Activated T-cell treated with anti-CD3 and anti-CD28 coated beads, Interleukin-2, amount 50 U/mL, for 1 hour (primary cell): ENCODE measurements around the gene USP37.

Source experiments
- DNase-seq: peaks from one replicate; pipeline ENCODE4 v3.0.0-alpha.2; 2020

The USP37 gene, protein sequence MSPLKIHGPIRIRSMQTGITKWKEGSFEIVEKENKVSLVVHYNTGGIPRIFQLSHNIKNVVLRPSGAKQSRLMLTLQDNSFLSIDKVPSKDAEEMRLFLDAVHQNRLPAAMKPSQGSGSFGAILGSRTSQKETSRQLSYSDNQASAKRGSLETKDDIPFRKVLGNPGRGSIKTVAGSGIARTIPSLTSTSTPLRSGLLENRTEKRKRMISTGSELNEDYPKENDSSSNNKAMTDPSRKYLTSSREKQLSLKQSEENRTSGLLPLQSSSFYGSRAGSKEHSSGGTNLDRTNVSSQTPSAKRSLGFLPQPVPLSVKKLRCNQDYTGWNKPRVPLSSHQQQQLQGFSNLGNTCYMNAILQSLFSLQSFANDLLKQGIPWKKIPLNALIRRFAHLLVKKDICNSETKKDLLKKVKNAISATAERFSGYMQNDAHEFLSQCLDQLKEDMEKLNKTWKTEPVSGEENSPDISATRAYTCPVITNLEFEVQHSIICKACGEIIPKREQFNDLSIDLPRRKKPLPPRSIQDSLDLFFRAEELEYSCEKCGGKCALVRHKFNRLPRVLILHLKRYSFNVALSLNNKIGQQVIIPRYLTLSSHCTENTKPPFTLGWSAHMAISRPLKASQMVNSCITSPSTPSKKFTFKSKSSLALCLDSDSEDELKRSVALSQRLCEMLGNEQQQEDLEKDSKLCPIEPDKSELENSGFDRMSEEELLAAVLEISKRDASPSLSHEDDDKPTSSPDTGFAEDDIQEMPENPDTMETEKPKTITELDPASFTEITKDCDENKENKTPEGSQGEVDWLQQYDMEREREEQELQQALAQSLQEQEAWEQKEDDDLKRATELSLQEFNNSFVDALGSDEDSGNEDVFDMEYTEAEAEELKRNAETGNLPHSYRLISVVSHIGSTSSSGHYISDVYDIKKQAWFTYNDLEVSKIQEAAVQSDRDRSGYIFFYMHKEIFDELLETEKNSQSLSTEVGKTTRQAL

DNA sequence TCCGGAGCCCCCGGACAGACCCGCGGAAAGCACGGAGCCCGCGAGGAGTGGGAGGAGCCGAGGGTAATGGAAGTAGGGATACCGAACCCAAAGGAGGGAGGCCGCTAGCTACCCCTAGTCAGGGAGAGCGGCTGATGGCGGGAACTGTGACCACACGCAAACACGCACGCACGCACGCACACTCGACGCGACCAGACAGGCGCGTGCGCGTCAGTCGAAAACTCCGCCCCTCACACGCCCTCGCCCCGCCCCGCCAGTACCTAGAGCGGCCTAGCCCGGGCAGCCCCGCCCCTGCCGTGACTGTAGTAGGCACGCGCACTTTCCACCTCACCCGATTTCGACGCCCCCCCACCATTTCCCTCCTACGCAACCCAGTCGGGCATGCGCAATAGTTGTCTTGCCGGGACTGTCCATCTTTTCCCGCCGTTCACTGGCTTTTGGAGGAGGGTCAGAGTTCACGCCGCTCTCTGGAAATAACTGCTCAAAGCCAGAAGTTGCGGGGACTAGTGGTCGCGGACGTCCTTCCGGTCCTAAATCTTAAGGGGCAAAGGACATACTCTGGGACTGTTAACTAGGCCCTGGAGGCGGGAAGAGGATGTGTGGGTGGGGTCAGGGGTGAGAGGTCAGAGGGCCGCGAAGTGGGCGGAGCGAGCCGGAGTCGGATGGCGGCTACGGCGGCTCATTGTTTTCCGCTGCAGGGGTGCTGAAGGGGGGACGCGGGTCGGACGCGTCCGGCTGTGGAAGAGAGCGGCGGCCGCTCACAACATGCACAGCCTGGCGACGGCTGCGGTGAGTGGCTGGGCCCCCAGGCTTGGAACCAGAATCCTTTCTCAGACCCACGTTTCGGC lies at the start of gene USP37, which contains the start of gene CNOT9:
Gene USP37, minus strand, starts transcription at position 162 of the 848 bp plus-strand sequence. CDS start 9,698 bp downstream, outside the sequence.
Gene CNOT9, plus strand, starts transcription at position 650 of the 848 bp plus-strand sequence. Its CDS starts 116 bp downstream, at position 766.
- DNase-seq: peak; percentile 100

DNA sequence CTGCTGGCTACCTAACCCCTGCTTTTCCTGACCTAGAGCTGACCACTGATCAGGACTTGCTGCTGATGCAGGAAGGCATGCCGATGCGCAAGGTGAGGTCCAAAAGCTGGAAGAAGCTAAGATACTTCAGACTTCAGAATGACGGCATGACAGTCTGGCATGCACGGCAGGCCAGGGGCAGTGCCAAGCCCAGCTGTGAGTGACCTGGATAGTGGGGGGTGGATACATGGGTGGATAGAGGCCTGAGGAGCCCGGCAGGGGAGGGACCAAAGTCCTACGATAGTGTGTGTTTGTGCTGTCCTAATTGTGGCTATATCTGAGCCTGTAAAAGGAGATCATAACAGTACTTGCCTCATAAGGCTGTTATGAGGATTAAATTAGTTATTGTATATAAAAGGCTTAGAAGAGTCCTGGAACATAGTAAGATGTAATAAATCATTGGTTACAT lies 47.7 kb upstream of the USP37 start:
- DNase-seq: no peak

DNA sequence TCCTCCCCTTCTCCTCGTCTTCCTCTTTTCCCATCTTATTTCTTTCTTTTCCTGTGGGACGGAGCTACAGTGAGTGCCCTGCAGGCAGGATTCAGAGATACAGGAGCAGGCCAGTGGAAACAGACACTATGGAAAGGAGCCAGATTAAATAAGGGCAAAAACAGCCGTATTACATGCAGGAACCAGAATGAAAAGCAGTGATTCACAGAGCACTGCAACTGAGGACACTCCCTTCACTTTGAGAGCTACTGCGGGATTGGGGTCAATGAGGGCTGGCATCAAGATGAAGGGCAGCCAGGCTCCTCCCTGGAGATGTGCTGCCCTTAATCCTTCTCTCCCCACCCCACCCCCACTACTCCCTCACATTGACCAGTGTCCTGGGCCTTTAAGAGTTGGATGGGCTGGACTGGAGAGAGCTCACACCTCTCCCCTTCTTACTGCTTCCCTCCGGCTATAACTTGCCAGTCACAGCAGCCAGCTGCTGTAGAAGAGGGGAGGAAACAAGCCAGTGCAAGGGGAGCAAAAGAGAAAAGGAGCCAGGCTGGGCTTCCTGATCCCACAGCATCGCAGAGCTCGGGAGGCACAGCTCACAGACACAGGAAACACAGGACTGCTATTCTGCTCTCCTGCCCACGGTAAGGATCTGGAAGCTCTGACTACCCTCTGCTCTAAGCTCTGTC lies 39.4 kb upstream of the USP37 start, which contains the start of gene PLCD4:
Gene PLCD4, plus strand, starts transcription at position 464 of the 680 bp plus-strand sequence. CDS start 7,841 bp downstream, outside the sequence.
- DNase-seq: no peak

DNA sequence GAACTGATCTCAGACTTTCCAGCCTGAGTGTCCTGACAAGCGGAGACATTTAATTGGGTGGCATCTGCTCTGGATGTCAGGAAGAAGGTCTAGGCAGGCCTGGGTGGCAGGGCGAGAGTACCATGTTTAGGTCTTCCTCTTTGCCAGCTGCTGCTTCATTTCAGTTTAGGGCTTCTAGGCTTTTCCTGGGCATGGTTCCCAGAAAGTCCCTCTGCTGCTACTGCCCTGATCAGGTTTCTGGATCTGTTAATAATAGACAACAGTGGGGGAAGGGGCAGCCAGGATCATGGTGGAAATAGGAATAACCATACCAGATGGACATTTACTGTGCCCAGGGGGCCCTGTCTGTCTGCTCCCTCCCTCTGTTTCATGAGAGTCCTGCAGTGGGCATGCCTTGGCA lies 37.3 kb upstream of the USP37 start:
- DNase-seq: no peak

DNA sequence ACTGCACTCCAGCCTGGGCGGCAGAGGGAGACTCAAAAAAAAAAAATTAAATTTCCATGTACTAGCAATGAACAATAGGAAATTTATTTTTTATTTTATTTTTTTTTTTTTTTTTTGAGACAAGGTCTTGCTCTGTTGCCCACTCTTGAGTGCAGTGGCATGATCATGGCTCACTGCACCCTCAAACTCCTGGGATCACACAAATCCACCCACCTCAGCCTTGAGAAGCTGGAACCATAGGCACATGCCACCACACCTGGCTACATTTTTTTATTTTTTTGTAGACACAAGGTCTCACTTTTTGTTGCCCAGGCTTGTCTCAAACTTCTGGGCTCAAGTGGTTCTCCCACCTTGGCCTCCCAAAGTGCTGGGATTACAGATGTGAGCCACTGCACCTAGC lies 17.4 kb upstream of the USP37 start:
- DNase-seq: no peak

DNA sequence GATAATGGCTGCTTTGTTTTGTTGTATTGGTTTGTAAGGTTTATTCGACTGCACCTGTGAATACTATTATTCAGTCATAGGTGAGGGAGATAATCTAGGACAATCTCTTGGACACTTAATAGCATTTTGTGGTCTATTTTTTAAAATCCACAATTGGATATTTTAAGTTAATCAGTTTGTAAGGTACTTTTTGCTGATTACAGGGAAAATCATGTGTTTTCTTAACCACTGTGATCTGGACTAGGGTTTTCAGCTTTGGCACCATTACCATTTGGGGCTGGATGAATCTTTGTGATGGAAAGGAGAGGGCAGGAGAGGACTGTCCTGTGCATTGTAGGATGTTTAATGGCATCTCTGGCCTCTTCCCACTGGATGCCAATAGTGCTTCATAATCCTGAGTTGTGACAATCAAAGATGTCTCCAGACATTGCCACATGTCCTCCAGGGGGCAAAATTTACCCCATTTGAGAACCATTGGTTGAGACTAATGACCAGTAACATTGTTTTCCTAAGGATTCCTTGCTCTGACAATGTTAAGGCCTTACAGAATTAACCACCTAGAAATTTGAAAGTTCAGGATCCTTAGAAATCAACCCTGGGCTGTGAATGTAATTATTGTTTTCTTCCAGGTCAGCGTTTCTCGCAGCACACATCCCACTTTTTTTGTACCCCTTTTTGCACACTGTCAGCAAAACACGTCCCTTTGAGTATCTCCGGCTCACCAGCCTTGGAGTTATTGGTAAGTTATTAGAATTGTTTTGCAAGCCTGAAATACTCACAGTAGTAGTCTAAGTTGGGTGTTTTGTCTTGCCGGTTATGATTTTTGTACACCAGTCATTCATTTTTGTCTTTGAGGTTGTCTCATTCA lies 16.1 kb upstream of the USP37 start:
- DNase-seq: no peak

DNA sequence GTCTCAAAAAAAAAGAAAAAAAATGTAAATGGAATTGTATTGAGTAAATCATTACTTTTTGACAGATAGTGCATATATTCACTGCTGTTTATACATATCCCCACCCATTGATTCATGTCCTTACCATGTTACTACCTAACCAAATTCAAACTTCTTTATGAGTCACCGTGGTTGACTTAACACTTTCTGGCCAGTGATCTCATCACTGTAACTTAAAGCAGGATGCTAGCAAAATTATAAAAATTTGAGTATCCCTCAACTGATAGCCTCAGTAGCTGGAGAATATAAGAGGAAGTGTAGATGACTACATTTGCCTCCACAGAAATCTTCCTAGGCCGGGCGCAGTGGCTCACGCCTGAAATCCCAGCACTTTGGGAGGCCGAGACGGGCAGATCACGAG lies 13.9 kb upstream of the USP37 start:
- no peak for DNase-seq

DNA sequence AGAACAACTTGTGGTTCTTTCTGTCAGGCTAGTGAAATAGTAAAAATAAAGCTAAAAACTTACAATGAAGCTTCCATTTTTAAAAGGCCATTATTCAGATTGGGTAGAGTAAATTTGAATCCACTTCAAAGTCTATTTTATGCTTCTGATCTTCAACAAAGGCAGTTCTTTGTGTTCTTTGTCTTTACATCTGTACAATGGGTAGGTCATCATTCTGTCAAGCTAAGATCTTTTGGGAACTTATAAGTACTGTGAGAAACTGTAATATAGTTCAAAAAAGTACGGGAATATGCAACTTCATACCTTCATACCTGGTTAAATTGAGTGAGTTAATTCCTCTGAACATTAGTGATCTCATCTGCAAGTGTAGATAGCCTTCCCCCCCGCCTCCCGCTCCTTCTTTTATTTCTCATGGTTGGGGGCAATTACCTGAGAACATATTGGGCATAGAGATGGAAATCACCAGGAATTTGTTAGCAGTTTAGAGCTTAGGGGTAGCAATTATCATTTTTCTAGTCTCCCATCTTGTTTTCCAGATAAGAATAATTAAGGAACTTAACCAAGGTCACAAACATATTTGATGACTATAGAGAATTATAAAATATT lies 10.2 kb upstream of the USP37 start:
- no peak for DNase-seq

DNA sequence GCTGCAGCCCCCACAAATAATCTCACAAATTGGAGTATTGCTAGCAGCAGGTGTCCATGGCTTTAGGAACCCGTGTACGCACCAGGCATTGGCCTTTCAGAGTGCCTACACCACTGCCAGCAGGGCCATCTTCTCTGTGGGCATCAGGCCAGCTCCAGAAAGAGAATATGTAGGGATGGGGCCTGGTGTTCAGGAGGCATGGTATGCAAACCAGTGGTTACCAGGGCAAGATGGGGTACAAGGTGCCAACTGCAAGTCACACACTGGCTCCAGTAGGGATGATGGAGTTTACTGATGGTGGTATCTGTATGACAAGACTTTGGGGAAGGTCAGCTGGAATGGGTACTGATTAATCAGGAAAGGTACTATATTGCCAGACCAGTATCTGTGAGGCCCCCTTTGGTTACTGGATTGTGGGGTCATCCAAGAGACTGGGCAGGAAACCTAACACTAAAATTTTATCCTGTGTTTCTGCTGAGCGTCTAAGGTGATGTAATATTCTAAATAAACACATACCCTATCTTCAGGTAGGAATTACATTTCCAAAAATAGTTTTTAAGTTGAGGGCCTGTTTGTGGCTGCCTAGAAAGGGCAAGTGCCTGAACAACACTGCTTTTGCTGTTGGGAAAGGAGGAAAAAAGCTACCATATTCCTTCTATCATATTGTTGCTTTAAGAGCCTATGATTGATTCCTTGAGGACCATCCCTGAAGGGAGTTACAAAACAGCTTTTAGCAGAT lies 9.5 kb upstream of the USP37 start:
- no peak for DNase-seq

DNA sequence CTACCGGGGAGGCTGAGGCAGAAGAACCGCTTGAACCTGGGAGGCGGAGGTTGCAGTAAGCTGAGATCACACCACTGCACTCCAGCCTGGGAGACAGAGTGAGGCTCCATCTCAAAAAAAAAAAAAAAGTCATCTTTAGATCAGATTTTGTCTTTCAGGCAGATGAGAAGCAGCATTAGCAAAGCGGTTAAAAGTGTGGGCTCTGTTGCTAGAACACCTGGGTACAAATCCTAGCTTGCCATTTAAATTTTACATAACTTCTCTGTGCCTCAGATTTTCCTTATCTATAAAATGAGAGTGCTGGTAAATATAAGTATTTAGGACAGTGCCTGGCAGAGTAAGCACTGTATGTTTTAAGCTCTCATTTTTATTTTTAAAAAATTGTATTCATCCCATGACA lies 8.7 kb upstream of the USP37 start:
- no peak for DNase-seq

DNA sequence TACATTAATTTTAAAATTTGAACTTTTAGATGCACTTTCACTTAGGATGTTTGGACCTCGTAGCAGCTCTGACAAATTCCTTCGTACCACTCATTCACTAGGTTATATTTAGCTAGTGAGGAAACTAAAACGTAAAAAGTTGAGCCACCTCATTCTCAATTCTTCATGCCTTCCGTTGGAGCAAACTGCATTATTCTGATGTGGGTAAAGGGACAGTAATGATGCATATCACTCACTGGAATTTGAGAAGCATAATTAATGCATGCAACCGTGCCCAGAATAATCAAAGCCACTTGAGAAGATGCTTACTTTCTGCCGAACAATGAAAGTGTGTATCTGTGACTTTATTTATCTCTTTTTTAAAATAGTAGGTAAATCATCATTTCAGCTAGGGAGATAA lies 2.7 kb upstream of the USP37 start:
- no peak for DNase-seq

DNA sequence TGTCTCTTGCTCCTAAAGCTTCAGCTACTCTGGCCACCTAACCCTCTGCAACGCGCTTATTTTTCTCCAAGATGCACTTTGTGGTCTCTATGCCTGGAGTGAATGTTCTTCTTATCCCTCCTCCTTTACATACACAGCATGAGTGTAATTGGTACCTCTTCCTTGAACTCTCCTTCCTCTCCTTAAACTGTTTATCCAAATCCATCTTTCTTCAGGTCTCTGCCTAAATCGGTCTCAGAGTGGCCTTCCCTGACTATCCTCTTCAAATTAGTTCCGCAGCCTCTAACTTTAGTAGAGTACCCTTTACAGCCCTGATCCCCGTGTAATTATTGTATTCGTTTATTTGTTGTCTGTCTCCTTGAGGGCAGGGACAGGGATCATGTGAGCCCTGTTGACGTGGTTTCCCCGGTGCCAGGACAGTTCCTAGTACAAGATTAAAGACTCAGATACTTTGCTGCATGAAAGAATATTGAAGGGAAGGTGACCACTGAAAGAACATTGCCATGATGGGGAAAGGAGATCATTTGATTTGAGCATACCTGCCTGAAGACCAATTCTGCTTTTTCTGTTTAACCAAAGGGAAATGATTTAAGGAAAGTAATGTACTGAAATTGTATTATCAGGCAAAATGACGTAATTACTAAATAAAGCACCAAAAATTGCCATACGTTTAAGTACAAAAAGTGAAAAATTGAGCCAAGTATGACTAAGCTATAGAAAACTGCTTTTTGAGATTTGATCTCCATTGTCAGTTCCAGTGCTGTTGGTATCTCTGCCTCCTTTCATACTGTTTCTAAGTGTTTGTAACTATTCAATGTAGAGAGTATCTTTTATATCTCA lies 1.7 kb upstream of the USP37 start:
- no peak for DNase-seq

DNA sequence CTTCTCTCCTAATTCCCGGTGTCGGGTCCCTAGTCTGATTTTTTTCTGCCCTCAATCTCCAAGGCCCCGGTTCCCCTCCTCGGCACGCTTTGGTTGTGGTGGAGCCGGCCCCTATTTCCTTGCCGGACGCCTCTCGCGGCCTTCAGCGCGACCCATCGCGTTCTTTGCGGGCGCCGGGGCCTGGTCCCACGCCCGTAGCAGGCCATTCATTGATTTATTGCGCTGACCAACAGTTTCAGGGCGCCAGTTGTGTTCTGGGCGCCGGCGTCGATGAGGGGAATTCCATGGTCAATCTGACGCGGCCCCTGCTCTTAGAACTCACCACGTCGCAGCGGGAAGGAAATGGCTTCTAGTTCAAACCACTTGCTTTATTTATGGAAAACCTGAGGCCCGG lies 884 bp upstream of the USP37 start:
- DNase-seq: peak; percentile 69

DNA sequence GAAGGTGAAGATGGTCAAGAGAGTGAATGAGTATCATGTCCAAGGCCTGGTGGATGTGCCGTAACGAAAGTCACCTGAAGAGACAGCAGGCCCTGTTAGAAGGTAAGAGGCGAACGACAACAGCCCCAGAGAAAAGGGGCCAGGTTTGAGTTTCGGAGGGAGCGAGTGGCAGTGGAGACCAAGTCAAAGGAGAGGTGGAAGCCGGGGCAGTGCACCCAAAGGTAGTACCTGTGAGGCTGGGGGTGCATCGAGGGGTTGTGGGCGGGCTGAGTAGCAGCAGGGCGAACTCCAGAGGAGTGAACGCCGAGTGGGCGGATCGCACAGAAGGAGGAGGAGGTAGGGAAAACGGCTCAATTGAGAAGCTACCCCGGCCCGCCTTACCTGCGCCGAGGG lies 358 bp downstream of the USP37 start:
- DNase-seq: no peak

DNA sequence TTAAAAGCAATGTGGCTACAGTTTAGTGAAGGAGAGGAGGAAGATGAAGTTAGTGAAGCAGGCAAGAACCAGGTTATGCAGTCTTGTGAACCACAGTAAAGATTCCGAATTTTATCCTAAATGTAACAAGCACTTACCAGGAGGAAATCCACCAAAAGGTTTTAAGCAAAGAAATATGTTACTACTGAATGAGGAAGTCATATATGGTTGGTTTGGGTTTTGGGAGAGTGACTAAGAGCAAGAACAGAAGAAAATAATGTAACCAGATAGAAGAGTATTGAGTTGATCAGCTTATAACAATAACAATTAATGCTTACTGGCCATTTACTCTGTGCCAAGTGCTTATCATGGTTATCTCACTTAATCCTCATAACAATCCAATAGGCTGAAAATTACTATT lies 1.9 kb downstream of the USP37 start:
- no peak for DNase-seq

DNA sequence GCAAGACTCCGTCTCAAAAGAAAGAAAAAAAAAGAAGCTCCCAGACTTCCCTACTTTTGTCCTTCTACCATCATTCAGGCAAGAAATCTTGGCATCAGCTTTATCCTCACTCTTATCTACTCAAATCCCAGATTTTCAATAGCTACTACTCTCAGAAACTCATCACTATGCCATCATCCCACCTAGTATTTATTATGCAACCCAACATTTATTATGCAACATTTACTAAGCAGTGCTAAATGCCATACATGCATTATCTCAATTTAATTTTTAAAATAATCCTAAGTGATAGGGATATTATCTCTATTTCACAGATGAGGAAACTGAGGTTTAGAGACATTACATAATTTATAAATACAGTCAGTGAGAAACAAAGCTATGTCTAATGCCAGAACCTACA lies 4.1 kb downstream of the USP37 start:
- DNase-seq: no peak

DNA sequence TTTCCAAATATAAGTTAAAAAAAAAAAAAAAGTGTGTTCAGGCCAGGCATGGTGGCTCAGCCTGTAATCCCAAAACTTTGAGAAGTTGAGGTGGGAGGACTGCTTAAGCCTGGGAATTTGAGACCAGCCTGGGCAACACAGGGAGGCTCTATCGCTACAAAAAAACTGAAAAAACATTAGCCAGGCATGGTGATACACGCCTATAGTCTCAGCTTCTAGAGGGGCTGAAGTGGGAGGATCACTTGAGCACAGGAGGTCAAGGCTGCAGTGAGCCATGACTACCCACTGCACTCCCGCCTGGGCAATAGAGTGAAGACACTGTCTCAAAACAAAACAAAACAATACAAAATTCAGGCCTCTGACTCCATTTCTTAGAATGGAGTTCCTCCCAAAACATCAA lies 9.2 kb downstream of the USP37 start:
- DNase-seq: no peak

DNA sequence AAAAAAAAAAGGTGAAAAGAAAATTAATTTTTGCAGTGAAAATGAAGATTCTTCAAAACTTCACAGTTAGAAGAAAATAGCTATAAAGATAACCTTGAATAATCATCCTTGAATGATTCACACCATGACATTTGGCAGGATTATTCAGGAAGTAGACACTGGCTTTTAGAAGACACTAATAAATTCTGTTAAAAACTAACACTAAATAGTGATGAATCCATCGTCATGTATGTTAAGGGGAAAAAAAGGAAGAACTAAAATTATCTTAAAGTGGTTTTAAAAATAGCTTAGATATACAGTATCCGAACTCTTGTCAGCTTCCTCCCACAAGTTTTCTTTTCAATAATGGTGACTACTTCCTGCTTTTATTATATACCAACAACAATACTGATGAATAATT lies 10.2 kb downstream of the USP37 start:
- no peak for DNase-seq

DNA sequence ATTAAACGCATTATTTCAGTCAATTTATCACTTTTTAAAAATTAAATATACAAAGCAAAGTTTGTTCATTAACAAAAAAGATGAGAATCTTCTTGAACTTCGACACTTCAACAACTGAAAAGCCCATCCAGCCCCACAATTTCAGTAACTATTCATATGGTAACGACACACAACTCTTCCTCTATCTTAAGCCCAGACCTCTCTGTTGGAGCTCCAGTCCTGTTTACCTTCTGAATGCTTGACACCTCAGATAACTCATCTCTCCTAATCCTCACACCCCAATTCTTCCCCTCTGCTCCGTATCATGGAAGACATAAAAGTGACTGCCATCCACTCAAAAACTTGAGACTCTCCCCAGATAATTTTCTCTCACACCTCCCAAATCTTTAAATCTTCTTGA lies 12.6 kb downstream of the USP37 start:
- no peak for DNase-seq
